Adipose tissue (tissue), 3 donors: ENCODE data around the gene GRAMD2B. TPM values are rescaled to one million over a fixed set of nuclear protein-coding genes. Genes with fewer than 3 reads are reported as not detected.
"Not testable (repeated sequence)": the region's sequence is repeated elsewhere in the genome, so short reads cannot be mapped to it uniquely, and the experiment has no call there.

Source experiments
- H3K27ac ChIP-seq: one replicate; pipeline ENCODE4 v1.5.1; 2013; ENCODE audit warnings: low read depth, low read length
- WGBS, 3 donors: extraction: QIAGEN DNeasy Blood & Tissue Kit; methylation state at CpG; one replicate each; pipeline ENCODE4 v1.1.7; 2013; 5-methylcytosine and 5-hydroxymethylcytosine counted together
- polyA plus RNA-seq, 3 donors: library from polyadenylated mRNA; stranded (reverse); fragments of 200-250 nt; gene quantifications; one replicate each; pipeline ENCODE4 v1.2.3, GENCODE V29; 2013
- donor health status: healthy with polysubstance abuse.
- donor health status: Bipolar disorder and iron deficiency.
- donor health status: healthy.

Gene GRAMD2B
- polyA plus RNA-seq = 10 to 100 TPM in 1 of 3 donors, 1 to 10 TPM in 2; 4.9 to 15.2 (median 5.4) TPM

- 0 to 1% (median 0%) methylated on average over 44 of the region's 44 CpGs for WGBS, 3 donors
- H3K27ac ChIP-seq = peak within 1 kb of the TSS; percentile 58
These were observed at the start of gene GRAMD2B for GRCh38 chr5:126422994-126423788. TSS of gene GRAMD2B (plus strand) at chr5:126423409. CDS start at chr5:126423607, 198 bp downstream.

DNA sequence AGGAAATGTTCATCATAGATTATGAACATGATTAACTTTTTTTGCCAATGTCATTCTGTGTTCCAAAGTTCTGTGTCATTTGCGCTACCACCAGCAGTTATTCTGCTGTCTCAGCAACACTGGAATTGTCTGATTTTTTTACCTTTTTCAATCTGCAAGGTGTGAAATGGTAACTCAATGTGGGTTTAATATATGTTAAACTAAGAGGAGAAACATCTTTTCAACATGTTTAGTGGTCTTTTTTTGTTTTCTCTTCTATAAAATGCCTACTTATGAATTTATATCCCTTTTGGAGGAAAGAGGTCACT lies 49.1 kb upstream of the GRAMD2B start:
- WGBS, 3 donors = 72 to 100% (median 89%) methylated on average over 1 of the region's 1 CpG
- no peak overlapping the region for H3K27ac ChIP-seq

DNA sequence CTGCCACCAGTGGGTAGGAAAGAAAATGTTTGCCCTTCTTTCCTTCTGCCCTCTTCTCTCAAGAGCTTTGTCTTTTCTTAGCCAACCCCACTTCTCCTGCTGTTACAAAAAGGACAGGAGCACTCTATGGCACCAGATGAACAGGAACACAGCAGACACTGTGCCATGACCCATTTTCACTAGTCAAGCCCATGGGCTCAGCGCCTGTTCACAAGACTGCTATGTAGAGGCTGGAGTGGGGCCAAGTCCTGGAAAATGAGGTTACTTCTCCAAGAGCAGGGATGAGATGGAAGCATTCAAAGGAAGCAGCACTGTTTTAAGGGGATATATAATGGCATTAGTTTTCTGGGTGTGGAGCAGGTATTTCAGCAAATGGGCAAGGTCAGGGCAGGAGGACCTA lies 46.8 kb upstream of the GRAMD2B start:
- H3K27ac ChIP-seq = no peak overlapping the region
- WGBS, 3 donors = 77 to 95% (median 88%) methylated on average over 1 of the region's 1 CpG

- 65 to 76% (median 72%) methylated on average over 2 of the region's 2 CpGs for WGBS, 3 donors
- no peak overlapping the region for H3K27ac ChIP-seq
These were observed 45.8 kb upstream of the GRAMD2B start for GRCh38 chr5:126377424-126377823.

DNA sequence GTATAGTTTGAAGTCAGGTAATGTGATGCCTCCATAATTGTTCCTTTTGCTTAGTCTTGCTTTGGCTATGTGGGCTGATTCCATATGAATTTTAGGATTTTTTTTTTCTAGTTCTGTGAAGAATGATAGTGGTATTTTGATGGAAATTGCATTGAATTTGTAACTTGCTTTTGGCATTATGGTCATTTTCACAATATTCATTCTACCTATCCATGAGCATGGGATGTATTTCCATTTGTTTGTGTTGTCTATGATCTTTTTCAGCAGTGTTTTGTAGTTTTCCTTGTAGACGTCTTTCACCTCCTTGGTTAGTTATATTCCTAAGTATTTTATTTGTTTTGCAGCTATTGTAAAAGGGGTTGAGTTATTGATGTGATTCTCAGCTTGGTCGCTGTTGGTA lies 42.9 kb upstream of the GRAMD2B start:
- WGBS, 3 donors = 91 to 97% (median 91%) methylated on average over 2 of the region's 2 CpGs

GRCh38 chr5:126383246-126383645 lies 40.0 kb upstream of the GRAMD2B start:
- H3K27ac ChIP-seq = no peak overlapping the region

More for the DNA sequence above, 42.9 kb upstream of the GRAMD2B start:
- H3K27ac ChIP-seq = not testable (repeated sequence)

DNA sequence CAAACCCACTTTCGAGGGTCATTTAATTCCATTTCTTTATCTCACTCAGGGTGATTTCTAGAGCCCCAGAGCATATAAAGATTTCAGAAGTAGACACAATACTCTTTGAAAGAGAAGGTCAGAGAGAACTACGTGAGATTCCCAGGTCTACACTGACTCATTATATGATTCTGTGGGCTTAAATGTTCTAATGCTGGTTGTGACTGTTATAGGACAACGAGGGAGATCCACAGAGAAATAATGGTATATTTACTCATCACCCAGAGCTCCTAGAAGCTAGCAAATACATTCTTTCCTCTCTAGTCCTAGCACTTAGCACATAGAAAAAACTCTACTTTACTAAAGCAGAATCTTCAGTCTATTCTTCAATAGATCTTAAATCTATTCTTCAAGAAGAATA lies 39.4 kb upstream of the GRAMD2B start:
- no peak overlapping the region for H3K27ac ChIP-seq
- 84 to 89% (median 85%) methylated on average over 3 of the region's 3 CpGs for WGBS, 3 donors

DNA sequence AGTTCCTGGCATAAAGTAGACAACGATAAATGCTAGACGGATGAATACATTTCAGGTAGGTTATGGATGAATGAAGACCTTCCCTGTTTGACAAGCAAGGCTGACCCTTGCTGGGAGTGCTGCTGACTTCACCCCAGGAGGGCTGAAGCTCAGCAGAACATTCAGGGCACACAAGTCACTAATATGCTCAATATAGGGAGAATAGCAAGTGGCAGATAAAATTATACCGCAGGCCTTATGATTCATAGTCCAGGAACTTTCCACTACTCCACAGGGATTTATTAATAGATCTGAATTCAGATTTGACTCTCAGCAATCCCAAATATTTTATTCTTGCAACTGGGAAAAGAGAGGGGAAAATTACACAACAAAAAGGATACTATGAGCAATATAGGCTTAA lies 38.2 kb upstream of the GRAMD2B start:
- H3K27ac ChIP-seq = no peak overlapping the region
- WGBS, 3 donors = 78 to 80% (median 80%) methylated on average over 3 of the region's 3 CpGs

GRCh38 chr5:126385524-126386502 lies 37.4 kb upstream of the GRAMD2B start:
- H3K27ac ChIP-seq = no peak overlapping the region
- WGBS, 3 donors = 80 to 89% (median 82%) methylated on average over 6 of the region's 6 CpGs

DNA sequence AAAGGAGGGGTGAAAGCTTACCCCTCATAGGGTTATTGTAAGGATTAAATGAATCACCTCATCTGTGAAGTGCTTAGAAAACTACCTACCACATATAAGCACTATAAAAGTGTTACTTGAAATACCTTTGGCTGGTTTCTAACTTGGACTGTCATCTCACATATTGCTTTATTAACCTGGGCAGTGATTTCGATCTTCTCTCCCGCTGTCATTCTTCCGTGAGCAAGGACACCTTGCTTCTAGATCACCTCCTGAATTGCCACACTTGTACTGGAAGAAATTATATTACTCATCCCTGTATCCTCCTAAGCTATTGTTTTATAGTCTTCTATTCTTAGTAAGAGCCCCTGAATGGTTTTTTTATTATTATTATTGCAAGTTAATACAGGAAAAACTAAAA lies 34.0 kb upstream of the GRAMD2B start:
- WGBS, 3 donors = 86 to 94% (median 89%) methylated on average over 3 of the region's 3 CpGs
- no peak overlapping the region for H3K27ac ChIP-seq

DNA sequence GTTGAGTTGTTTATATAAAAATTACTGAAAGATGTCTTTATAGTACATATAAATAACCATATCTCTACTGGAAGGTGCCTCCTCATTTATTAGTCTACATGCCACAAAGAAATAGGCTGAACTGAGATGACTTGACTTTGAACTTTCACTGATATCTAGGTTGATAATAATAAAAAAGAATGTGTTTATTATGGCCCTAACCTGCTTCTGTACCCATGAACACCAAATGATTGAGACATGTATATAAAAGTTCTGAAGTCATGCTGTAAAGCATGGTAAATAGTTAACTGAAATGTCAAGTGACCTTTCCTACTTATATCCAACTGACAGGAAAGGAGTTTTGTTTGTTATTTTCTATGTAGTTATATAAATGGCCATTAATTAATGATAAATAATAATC lies 33.2 kb upstream of the GRAMD2B start:
- no peak overlapping the region for H3K27ac ChIP-seq

GRCh38 chr5:126391386-126391785 lies 31.8 kb upstream of the GRAMD2B start:
- 90 to 100% (median 96%) methylated on average over 1 of the region's 1 CpG for WGBS, 3 donors

GRCh38 chr5:126394211-126394788 lies 28.9 kb upstream of the GRAMD2B start:
- H3K27ac ChIP-seq = no peak overlapping the region
- whole genome bisulfite sequencing, 3 donors = 70 to 82% (median 79%) methylated on average over 7 of the region's 7 CpGs

More at GRCh38 chr5:126391386-126391785, 31.8 kb upstream of the GRAMD2B start:
- H3K27ac ChIP-seq = no peak overlapping the region

GRCh38 chr5:126395198-126395597 lies 28.0 kb upstream of the GRAMD2B start:
- no peak overlapping the region for H3K27ac ChIP-seq
- WGBS, 3 donors = 65 to 83% (median 70%) methylated on average over 2 of the region's 2 CpGs

- no peak overlapping the region for H3K27ac ChIP-seq
- WGBS, 3 donors = 86 to 91% (median 90%) methylated on average over 4 of the region's 4 CpGs
These were observed 27.6 kb upstream of the GRAMD2B start for GRCh38 chr5:126395605-126396004.

DNA sequence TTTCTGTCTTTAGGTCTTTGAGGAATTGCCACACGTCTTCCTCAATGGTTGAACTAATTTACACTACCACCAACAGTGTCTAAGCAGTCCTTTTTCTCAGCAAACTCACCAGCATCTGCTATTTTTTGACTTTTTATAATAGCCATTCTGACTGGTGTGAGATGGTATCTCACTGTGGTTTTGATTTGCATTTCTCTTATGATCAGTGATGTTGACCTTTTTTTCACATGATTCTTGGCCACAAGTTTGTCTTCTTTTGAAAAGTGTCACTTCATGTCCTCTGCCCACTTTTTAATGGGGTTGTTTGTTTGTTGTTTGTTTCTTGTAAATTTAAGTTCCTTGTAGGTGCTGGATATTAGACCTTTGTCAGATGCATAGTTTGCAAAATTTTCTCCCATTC lies 26.5 kb upstream of the GRAMD2B start:
- H3K27ac ChIP-seq = not testable (repeated sequence)
- 88 to 89% (median 89%) methylated on average over 1 of the region's 1 CpG for WGBS, 3 donors

DNA sequence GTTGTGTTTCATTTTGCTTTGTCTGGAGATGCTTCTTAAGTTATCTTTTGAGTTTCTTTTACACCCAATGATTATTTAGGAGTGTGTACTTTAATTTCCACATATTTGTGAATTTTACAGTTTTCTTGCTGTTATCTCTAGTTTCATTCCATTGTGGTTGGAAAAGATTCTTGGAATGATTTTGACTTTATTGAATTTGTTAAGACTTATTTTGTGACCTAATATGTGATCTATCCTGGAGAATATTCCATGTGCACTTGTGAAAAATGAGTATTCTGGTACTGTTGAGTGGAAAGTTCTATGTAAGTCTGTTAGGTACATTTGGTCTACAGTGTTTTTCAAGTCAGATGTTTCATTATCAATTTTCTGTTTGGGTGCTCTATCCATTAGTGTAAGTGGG lies 24.4 kb upstream of the GRAMD2B start:
- no peak overlapping the region for H3K27ac ChIP-seq

DNA sequence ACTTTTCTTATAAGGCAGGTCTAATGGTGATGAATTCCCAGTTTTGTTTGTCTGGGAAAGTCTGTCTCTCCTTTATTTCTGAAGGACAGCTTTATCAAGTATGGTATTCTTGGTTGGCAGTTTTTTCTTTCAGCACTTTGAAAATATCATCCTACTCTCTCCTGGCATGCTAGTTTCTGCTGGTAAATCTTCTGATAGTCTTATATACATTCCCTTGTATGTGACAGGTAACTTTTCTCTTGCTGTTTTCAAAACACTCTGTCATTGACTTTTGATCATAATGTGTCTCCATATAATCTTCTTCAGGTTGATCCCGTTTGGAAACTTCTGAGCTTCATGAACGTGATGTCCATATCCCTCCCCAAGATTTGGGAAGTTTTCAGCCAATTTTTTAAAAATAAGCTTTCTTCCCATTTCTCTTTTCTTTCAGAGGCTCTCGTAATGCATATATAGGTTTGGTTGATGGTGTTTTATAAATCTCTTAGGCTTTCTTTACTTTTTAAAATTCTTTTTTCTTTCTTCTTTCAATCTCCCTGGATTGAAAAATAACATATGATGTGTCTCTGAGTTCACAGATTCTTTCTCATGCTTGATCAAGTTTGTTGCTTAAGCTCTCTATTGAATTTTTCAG lies 22.5 kb upstream of the GRAMD2B start:
- no peak overlapping the region for H3K27ac ChIP-seq
- 92 to 95% (median 95%) methylated on average over 3 of the region's 3 CpGs for WGBS, 3 donors
